ENCODE results near the gene CX3CL1.

CX3CL1 gene

DNA sequence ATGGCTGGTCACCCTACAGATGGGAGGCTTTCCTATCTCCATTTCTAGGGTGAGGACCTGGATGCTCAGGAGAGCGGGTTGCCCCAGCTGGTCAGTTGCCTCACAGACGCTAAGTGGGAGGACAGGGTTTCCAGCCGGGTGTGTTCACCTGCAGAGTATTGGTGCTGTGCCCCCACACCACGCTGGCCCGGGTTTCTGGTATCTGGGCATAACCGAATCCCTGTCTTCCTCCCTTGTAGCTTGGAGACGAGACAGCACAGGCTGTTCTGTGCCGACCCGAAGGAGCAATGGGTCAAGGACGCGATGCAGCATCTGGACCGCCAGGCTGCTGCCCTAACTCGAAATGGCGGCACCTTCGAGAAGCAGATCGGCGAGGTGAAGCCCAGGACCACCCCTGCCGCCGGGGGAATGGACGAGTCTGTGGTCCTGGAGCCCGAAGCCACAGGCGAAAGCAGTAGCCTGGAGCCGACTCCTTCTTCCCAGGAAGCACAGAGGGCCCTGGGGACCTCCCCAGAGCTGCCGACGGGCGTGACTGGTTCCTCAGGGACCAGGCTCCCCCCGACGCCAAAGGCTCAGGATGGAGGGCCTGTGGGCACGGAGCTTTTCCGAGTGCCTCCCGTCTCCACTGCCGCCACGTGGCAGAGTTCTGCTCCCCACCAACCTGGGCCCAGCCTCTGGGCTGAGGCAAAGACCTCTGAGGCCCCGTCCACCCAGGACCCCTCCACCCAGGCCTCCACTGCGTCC, 9.7 kb downstream of the CX3CL1 start:
- in situ Hi-C loops (cut with MboI; ENCODE audit: low sequenced_read_pairs, unreplicated experiment) = no loop called here
- TF ChIP-seq, protein P1, sequence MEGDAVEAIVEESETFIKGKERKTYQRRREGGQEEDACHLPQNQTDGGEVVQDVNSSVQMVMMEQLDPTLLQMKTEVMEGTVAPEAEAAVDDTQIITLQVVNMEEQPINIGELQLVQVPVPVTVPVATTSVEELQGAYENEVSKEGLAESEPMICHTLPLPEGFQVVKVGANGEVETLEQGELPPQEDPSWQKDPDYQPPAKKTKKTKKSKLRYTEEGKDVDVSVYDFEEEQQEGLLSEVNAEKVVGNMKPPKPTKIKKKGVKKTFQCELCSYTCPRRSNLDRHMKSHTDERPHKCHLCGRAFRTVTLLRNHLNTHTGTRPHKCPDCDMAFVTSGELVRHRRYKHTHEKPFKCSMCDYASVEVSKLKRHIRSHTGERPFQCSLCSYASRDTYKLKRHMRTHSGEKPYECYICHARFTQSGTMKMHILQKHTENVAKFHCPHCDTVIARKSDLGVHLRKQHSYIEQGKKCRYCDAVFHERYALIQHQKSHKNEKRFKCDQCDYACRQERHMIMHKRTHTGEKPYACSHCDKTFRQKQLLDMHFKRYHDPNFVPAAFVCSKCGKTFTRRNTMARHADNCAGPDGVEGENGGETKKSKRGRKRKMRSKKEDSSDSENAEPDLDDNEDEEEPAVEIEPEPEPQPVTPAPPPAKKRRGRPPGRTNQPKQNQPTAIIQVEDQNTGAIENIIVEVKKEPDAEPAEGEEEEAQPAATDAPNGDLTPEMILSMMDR (IDR thresholded peaks at IDR 0.05; ENCODE audit: borderline replicate concordance, control extremely low read depth, extremely low read depth, insufficient read depth, missing control alignments) = no peak
- DNase-seq (ENCODE audit: low spot score) = no peak

DNA sequence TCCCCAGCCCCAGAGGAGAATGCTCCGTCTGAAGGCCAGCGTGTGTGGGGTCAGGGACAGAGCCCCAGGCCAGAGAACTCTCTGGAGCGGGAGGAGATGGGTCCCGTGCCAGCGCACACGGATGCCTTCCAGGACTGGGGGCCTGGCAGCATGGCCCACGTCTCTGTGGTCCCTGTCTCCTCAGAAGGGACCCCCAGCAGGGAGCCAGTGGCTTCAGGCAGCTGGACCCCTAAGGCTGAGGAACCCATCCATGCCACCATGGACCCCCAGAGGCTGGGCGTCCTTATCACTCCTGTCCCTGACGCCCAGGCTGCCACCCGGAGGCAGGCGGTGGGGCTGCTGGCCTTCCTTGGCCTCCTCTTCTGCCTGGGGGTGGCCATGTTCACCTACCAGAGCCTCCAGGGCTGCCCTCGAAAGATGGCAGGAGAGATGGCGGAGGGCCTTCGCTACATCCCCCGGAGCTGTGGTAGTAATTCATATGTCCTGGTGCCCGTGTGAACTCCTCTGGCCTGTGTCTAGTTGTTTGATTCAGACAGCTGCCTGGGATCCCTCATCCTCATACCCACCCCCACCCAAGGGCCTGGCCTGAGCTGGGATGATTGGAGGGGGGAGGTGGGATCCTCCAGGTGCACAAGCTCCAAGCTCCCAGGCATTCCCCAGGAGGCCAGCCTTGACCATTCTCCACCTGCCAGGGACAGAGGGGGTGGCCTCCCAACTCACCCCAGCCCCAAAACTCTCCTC, 10.4 kb downstream of the CX3CL1 start:
- in situ Hi-C loops (cut with MboI; ENCODE audit: low sequenced_read_pairs, unreplicated experiment) = no loop called here
- DNase-seq (ENCODE audit: low spot score) = no peak
- TF ChIP-seq, protein P1 (IDR thresholded peaks at IDR 0.05; ENCODE audit: borderline replicate concordance, control extremely low read depth, extremely low read depth, insufficient read depth, missing control alignments) = no peak

DNA sequence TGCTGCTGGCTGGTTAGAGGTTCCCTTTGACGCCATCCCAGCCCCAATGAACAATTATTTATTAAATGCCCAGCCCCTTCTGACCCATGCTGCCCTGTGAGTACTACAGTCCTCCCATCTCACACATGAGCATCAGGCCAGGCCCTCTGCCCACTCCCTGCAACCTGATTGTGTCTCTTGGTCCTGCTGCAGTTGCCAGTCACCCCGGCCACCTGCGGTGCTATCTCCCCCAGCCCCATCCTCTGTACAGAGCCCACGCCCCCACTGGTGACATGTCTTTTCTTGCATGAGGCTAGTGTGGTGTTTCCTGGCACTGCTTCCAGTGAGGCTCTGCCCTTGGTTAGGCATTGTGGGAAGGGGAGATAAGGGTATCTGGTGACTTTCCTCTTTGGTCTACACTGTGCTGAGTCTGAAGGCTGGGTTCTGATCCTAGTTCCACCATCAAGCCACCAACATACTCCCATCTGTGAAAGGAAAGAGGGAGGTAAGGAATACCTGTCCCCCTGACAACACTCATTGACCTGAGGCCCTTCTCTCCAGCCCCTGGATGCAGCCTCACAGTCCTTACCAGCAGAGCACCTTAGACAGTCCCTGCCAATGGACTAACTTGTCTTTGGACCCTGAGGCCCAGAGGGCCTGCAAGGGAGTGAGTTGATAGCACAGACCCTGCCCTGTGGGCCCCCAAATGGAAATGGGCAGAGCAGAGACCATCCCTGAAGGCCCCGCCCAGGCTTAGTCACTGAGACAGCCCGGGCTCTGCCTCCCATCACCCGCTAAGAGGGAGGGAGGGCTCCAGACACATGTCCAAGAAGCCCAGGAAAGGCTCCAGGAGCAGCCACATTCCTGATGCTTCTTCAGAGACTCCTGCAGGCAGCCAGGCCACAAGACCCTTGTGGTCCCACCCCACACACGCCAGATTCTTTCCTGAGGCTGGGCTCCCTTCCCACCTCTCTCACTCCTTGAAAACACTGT, 11.3 kb downstream of the CX3CL1 start:
- DNase-seq (ENCODE audit: low spot score) = no peak
- TF ChIP-seq, protein P1 (IDR thresholded peaks at IDR 0.05; ENCODE audit: borderline replicate concordance, control extremely low read depth, extremely low read depth, insufficient read depth, missing control alignments) = no peak
- in situ Hi-C loops (cut with MboI; ENCODE audit: low sequenced_read_pairs, unreplicated experiment) = no loop called here

DNA sequence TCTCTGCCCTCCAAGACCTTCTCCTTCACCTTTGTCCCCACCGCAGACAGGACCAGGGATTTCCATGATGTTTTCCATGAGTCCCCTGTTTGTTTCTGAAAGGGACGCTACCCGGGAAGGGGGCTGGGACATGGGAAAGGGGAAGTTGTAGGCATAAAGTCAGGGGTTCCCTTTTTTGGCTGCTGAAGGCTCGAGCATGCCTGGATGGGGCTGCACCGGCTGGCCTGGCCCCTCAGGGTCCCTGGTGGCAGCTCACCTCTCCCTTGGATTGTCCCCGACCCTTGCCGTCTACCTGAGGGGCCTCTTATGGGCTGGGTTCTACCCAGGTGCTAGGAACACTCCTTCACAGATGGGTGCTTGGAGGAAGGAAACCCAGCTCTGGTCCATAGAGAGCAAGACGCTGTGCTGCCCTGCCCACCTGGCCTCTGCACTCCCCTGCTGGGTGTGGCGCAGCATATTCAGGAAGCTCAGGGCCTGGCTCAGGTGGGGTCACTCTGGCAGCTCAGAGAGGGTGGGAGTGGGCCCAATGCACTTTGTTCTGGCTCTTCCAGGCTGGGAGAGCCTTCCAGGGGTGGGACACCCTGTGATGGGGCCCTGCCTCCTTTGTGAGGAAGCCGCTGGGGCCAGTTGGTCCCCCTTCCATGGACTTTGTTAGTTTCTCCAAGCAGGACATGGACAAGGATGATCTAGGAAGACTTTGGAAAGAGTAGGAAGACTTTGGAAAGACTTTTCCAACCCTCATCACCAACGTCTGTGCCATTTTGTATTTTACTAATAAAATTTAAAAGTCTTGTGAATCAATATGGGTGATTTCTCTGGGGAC, 12.2 kb downstream of the CX3CL1 start:
- TF ChIP-seq, protein P1 (IDR thresholded peaks at IDR 0.05; ENCODE audit: borderline replicate concordance, control extremely low read depth, extremely low read depth, insufficient read depth, missing control alignments) = no peak
- in situ Hi-C loops (cut with MboI; ENCODE audit: low sequenced_read_pairs, unreplicated experiment) = no loop called here
- DNase-seq (ENCODE audit: low spot score) = no peak

DNA sequence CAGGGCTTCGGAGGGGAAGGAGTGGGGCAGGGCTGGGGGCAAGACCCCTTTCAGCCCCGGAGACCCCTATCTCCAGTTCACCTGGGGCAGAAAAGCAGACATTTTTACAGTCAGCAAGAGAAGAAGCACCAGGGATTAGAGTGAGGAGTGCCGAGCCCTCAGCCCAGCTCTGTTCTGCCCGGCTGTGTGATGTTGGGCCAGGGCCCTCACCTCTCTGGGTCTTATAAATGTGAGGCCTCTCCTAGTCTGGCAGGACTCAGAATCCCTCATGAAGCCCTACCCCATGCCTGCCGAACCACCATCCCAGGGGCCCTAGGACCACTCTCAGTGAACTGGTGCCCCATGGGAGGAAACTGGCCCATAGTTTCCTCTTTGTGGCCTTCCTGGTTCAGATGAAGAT, 12.8 kb downstream of the CX3CL1 start:
- DNase-seq (ENCODE audit: low spot score) = no peak
- in situ Hi-C loops (cut with MboI; ENCODE audit: low sequenced_read_pairs, unreplicated experiment) = no loop called here
- TF ChIP-seq, protein P1 (IDR thresholded peaks at IDR 0.05; ENCODE audit: borderline replicate concordance, control extremely low read depth, extremely low read depth, insufficient read depth, missing control alignments) = no peak

Measured in GM13976 (cell line).